KMS-11 (cell line): ENCODE data around the gene PPARG.

Experiments used
- H2AFZ ChIP-seq: fragments of 200-600 bp; sonication (generic); 2 replicates; pipeline ENCODE4 v1.6.1; 2016; ENCODE audit warnings: antibody characterized with exemption, mixed run types, low read depth
- H3K27ac ChIP-seq: fragments of 200-600 bp; sonication (generic); 2 replicates; pipeline ENCODE4 v1.6.1; 2016; ENCODE audit warnings: mild to moderate bottlenecking, mixed run types
- H3K27me3 ChIP-seq: fragments of 200-600 bp; sonication (generic); 2 replicates; pipeline ENCODE4 v1.6.1; 2017; ENCODE audit warnings: mild to moderate bottlenecking, low read depth, mixed run types, moderate library complexity; ENCODE audit not compliant: insufficient read depth
- H3K36me3 ChIP-seq: fragments of 200-600 bp; sonication (generic); 2 replicates; pipeline ENCODE4 v1.6.1; 2017; ENCODE audit warnings: mild to moderate bottlenecking, mixed run types; ENCODE audit not compliant: insufficient read depth
- H3K4me1 ChIP-seq: fragments of 200-600 bp; sonication (generic); 2 replicates; pipeline ENCODE4 v1.6.1; 2016; ENCODE audit warnings: mild to moderate bottlenecking, low read depth, mixed run types; ENCODE audit not compliant: poor library complexity, severe bottlenecking
- H3K4me2 ChIP-seq: fragments of 200-600 bp; sonication (generic); 2 replicates; pipeline ENCODE4 v1.7.0; 2016; ENCODE audit warnings: mild to moderate bottlenecking, mixed run types
- H3K4me3 ChIP-seq: fragments of 200-600 bp; sonication (generic); IDR thresholded peaks from 2 replicates; pipeline ENCODE4 v1.6.1; 2017; ENCODE audit warnings: low read depth, low read length, mixed read lengths; ENCODE audit not compliant: insufficient read depth
- H3K79me2 ChIP-seq: fragments of 200-600 bp; sonication (generic); 2 replicates; pipeline ENCODE4 v1.6.1; 2016; ENCODE audit warnings: low read depth, mixed run types; ENCODE audit not compliant: insufficient read depth
- H3K9ac ChIP-seq: fragments of 200-600 bp; sonication (generic); 2 replicates; pipeline ENCODE4 v1.6.1; 2016; ENCODE audit warnings: mild to moderate bottlenecking, mixed run types
- H4K20me1 ChIP-seq: fragments of 200-600 bp; sonication (generic); 2 replicates; pipeline ENCODE4 v1.6.1; 2016; ENCODE audit warnings: mild to moderate bottlenecking, mixed run types; ENCODE audit not compliant: insufficient read depth
- CTCF ChIP-seq: fragments of 200-600 bp; sonication (generic); conservative IDR thresholded peaks from 2 replicates; pipeline ENCODE4 v1.6.1; 2017; ENCODE audit warnings: low read depth, mild to moderate bottlenecking, antibody characterized with exemption, low read length, moderate library complexity, mixed read lengths

The PPARG gene

DNA sequence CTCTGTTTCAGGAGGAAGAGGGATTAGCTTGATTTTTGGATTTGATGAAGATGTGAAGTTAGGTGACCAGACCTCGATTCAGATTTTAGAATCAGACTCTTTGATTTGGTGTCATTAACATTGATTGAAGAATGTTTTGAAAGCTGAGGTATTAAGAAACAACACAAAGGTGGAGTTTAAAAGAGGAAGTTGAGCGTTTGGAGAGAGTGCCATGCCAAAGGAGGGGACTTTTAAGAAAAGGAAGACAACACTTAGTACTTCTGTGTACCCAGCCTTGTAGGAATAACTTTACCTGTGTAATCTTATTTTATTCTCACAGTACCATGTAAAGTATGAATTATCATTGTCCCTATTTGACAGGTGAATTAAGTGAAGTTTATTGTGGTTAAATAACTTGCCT, 34.4 kb downstream of the PPARG start:
- no peak overlapping the region for H3K27ac ChIP-seq
- no peak overlapping the region for H2AFZ ChIP-seq
- no peaks in the 10 kb centered on the region for H3K79me2 ChIP-seq
- no peaks in the 10 kb centered on the region for H3K36me3 ChIP-seq
- no peaks in the 10 kb centered on the region for H4K20me1 ChIP-seq
- no peaks in the 10 kb centered on the region for H3K27me3 ChIP-seq
- no peak overlapping the region for H3K9ac ChIP-seq
- no peak overlapping the region for H3K4me3 ChIP-seq
- TF ChIP-seq CTCF = no peak
- no peak overlapping the region for H3K4me2 ChIP-seq
- H3K4me1 ChIP-seq = no peaks in the 10 kb centered on the region

DNA sequence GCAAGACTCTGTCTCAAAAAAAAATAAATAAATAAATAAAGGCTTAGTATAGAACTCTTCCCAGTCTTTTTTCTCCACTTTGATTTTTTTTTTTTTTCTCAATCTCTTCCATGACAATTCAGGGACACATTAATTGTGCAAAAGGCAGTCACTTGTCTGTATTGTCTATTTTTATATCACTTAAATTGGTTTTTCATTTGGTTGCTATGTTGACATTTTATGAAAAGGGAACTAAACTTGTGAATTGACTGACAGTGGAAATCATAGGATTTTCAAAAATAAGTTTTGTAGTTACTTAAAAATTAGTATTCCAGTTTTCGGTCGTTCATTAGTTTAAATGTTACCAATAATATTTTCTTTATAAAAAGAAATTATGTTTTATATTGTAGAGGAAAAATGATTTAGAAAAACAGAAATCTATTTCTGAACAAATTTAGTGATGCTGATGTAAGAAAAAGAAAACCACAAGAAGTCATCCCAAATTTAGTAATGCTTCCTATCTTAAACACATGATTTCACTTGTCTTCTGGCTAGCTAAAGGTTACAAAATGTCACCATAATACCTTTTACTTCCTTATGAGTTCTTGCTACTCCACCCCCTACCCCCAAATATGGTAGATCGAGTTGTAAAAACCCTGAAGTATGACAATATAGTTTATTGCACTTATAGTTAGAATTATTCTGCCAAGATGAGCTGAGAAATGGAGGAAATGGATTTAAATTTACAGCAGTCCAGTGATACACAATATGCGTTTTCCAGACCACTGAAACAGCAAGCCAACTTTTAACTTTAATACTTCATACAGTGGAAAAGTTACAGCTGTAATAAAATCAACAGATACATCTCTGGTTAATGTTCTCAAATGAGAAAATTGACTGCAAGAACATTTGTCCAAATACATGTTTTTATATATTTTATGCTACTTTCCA, 37.0 kb downstream of the PPARG start:
- H3K4me1 ChIP-seq = no peaks in the 10 kb centered on the region
- H3K9ac ChIP-seq = no peak overlapping the region
- no peaks in the 10 kb centered on the region for H4K20me1 ChIP-seq
- no peak overlapping the region for H3K27ac ChIP-seq
- no peak overlapping the region for H3K4me2 ChIP-seq
- H3K36me3 ChIP-seq = no peaks in the 10 kb centered on the region
- no peak for TF ChIP-seq CTCF
- H2AFZ ChIP-seq = no peak overlapping the region
- no peaks in the 10 kb centered on the region for H3K27me3 ChIP-seq
- H3K4me3 ChIP-seq = no peak overlapping the region
- no peaks in the 10 kb centered on the region for H3K79me2 ChIP-seq

DNA sequence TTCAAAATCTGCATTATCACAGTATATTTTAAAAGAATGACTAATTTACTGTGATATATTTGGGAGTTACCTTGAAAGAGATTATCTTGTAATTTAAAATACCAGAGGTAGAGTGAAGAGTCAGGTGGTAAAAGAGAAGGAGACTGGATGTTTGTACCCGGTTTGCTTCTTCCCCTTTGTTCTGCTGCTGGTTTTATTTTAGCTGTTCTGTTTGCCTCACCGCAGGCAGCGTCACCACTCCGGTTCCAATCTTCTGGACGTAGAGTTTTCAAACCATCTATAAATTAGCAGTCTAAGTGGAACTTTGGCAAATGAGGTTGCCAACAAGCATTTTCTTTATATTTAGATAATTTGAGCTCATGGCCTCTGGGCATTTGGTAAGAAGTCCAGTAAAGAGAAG, 38.2 kb downstream of the PPARG start:
- no peaks in the 10 kb centered on the region for H4K20me1 ChIP-seq
- no peaks in the 10 kb centered on the region for H3K36me3 ChIP-seq
- no peak overlapping the region for H2AFZ ChIP-seq
- no peak for TF ChIP-seq CTCF
- H3K27me3 ChIP-seq = no peaks in the 10 kb centered on the region
- H3K4me3 ChIP-seq = no peak overlapping the region
- no peak overlapping the region for H3K9ac ChIP-seq
- no peak overlapping the region for H3K4me2 ChIP-seq
- H3K27ac ChIP-seq = no peak overlapping the region
- no peaks in the 10 kb centered on the region for H3K79me2 ChIP-seq
- no peaks in the 10 kb centered on the region for H3K4me1 ChIP-seq

GRCh38 chr3:12328132-12328836, 39.4 kb downstream of the PPARG start:
- Histone ChIP-seq H3K4me2 (no peak overlapping the region), H2AFZ (no peak overlapping the region)

More at GRCh38 chr3:12328132-12328836, 39.4 kb downstream of the PPARG start:
- TF ChIP-seq CTCF = no peak
- Histone ChIP-seq H3K4me3 (no peak overlapping the region), H3K4me1 (no peaks in the 10 kb centered on the region), H3K9ac (no peak overlapping the region), H3K36me3 (no peaks in the 10 kb centered on the region), H3K79me2 (no peaks in the 10 kb centered on the region), H3K27me3 (no peaks in the 10 kb centered on the region), H3K27ac (no peak overlapping the region), H4K20me1 (no peaks in the 10 kb centered on the region)
